ENCODE measurements around the gene MED13.

DNA sequence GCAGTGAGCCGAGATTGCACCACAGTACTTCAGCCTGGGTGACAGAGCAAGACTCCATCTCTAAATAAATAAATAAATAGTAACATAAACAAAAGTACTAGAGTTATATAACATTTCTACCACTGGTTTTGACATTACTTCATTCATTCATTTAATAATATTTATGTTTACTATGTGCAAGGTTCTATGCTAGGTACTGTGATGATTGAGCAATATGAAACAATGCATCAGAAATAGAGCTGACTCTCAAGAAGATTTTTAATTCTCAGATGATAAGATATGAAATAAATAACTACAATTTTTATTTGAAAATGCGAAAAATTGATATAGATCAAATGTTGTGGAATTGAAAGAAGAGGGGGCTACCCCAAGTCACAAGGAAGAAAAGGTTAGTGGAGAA is 8.9 kb upstream of the MED13 start:
- TF ChIP-seq, protein P1, sequence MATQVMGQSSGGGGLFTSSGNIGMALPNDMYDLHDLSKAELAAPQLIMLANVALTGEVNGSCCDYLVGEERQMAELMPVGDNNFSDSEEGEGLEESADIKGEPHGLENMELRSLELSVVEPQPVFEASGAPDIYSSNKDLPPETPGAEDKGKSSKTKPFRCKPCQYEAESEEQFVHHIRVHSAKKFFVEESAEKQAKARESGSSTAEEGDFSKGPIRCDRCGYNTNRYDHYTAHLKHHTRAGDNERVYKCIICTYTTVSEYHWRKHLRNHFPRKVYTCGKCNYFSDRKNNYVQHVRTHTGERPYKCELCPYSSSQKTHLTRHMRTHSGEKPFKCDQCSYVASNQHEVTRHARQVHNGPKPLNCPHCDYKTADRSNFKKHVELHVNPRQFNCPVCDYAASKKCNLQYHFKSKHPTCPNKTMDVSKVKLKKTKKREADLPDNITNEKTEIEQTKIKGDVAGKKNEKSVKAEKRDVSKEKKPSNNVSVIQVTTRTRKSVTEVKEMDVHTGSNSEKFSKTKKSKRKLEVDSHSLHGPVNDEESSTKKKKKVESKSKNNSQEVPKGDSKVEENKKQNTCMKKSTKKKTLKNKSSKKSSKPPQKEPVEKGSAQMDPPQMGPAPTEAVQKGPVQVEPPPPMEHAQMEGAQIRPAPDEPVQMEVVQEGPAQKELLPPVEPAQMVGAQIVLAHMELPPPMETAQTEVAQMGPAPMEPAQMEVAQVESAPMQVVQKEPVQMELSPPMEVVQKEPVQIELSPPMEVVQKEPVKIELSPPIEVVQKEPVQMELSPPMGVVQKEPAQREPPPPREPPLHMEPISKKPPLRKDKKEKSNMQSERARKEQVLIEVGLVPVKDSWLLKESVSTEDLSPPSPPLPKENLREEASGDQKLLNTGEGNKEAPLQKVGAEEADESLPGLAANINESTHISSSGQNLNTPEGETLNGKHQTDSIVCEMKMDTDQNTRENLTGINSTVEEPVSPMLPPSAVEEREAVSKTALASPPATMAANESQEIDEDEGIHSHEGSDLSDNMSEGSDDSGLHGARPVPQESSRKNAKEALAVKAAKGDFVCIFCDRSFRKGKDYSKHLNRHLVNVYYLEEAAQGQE (IDR thresholded peaks at IDR 0.05) = no peak
- TF ChIP-seq ZBTB33 (IDR thresholded peaks at IDR 0.05) (no peak), ATF3 (IDR thresholded peaks at IDR 0.05) (no peak), CTCF (IDR thresholded peaks at IDR 0.05; ENCODE audit: low read depth, low read length, missing input control) (no peak), JUND (IDR thresholded peaks at IDR 0.05) (no peak), GABPA (IDR thresholded peaks at IDR 0.05 in 1 of 2, conservative IDR thresholded peaks at IDR 0.05 in 1 of 2) (no peak), MAX (IDR thresholded peaks at IDR 0.05) (no peak), RXRA (IDR thresholded peaks at IDR 0.05) (no peak)

All from liver (tissue), 3 donors.